ENCODE measurements around the gene SETD3. TPM values are rescaled to one million over a fixed set of nuclear protein-coding genes. Genes with fewer than 3 reads are reported as not detected.
A peak's percentile ranks its signal among the peaks of the same experiment; 100 is the strongest.

SETD3 gene
- total RNA-seq, 1 donor from 2014 or later = 47.7 TPM

- Mint-ChIP-seq H3K4me3 (no peak overlapping the region), H3K27me3 (ENCODE audit: low read depth) (no peaks in the 10 kb centered on the region), H3K9me3 (no peaks in the 10 kb centered on the region), H3K36me3 (peaks cover 11% of the 10 kb centered on the region), H3K4me1 (no peaks in the 10 kb centered on the region), H3K27ac (peak overlapping the region; percentile 21)
- TF ChIP-seq, protein P1, sequence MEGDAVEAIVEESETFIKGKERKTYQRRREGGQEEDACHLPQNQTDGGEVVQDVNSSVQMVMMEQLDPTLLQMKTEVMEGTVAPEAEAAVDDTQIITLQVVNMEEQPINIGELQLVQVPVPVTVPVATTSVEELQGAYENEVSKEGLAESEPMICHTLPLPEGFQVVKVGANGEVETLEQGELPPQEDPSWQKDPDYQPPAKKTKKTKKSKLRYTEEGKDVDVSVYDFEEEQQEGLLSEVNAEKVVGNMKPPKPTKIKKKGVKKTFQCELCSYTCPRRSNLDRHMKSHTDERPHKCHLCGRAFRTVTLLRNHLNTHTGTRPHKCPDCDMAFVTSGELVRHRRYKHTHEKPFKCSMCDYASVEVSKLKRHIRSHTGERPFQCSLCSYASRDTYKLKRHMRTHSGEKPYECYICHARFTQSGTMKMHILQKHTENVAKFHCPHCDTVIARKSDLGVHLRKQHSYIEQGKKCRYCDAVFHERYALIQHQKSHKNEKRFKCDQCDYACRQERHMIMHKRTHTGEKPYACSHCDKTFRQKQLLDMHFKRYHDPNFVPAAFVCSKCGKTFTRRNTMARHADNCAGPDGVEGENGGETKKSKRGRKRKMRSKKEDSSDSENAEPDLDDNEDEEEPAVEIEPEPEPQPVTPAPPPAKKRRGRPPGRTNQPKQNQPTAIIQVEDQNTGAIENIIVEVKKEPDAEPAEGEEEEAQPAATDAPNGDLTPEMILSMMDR (IDR thresholded peaks at IDR 0.05; ENCODE audit: unreplicated experiment) = no peak
- no peak for DNase-seq (ENCODE audit: low spot score in 2 of 2, unreplicated experiment in 2 of 2)
Observed at GRCh38 chr14:99512110-99512449, 31.4 kb upstream of the SETD3 start.

DNA sequence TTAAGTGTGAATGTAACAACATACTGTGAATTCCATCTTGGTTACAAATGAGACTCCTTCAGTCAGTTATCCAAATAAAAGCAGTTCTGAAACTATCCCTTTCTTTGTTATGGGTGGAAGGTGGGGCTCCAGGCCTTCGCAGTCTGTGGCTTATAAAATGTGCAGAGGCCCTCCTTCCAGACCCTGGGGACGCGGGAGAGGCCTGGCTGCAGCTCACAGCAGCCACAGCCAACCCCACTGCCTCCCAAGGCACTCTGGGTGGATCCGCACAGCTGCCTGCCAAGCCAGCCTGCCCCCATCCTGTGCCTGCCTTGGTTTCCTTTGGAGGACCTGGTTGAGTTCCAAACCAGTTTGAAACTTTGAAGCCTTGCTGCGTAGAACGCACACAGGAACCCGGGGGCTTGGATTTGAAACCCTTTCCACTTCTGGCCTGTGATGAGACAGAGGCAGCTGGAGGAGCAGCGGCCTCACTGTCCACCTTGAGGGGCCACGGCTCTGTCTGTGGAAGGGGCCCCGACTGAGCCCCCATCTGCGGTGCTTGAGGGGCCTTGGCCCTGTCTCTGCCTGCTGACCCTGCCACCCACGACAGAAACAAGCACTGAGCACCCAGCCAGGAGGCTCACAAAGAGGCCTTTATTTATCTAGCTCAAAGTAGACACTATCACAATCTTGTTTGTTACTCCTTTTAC lies 30.9 kb upstream of the SETD3 start:
- DNase-seq (ENCODE audit: low spot score in 2 of 2, unreplicated experiment in 2 of 2) = no peak
- H3K9me3 Mint-ChIP-seq = no peaks in the 10 kb centered on the region
- H3K36me3 Mint-ChIP-seq = peaks cover 15% of the 10 kb centered on the region
- no peak overlapping the region for H3K4me3 Mint-ChIP-seq
- H3K27me3 Mint-ChIP-seq (ENCODE audit: low read depth) = no peaks in the 10 kb centered on the region
- H3K4me1 Mint-ChIP-seq = no peaks in the 10 kb centered on the region
- TF ChIP-seq, protein P1 (IDR thresholded peaks at IDR 0.05; ENCODE audit: unreplicated experiment) = no peak
- H3K27ac Mint-ChIP-seq = no peak overlapping the region

DNA sequence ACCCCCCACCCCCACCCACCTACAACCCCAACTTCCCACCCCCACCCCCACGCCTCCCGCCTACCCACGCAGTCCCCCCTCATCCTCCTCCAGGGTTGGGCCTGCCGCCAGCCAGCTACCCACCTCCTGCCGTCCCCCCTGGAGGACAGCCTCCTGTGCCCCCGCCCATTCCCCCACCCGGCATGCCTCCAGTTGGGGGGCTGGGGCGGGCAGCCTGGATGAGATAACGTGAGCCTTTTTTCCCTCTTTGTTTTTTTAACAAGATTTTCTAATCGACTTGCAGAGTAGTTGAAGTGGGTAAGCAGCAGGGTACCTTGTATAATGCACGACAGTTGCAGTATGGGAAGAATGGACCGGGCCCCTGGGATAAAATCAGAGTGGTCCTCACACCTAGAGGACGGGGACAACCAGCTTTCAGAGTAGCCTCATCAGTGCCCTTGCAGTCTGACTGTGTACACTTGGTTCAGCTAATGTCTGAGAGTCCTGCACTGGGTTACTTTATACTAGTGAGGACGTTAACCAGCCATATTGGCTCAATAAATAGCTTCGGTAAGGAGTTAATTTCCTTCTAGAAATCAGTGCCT lies 30.0 kb upstream of the SETD3 start:
- peaks cover 23% of the 10 kb centered on the region for H3K36me3 Mint-ChIP-seq
- H3K27ac Mint-ChIP-seq = no peak overlapping the region
- DNase-seq (ENCODE audit: low spot score in 2 of 2, unreplicated experiment in 2 of 2) = no peak

DNA sequence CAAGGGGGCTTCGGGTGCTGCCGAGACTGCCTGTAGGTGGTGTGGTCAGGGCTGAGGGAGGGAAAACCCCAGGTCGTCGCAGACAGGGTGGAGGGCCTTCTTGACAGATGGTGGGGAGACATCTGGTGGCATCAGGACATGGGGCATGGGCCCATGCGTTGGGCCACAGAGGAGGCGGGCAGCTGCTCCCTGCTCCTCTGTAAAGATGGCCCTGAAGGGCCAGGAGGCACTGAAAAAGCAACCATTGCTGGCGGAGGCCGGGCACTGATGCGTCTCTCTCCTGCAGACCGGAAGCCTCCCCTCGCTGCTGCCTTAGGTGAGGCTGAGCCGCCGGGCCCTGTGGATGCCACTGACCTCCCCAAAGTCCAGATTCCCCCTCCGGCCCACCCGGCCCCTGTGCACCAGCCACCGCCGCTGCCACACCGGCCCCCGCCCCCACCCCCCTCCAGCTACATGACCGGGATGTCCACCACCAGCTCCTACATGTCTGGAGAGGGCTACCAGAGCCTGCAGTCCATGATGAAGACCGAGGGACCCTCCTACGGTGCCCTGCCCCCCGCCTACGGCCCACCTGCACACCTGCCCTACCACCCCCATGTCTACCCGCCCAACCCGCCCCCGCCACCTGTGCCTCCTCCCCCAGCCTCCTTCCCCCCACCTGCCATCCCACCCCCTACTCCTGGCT lies 29.4 kb upstream of the SETD3 start:
- no peak overlapping the region for H3K27ac Mint-ChIP-seq
- TF ChIP-seq, protein P1 (IDR thresholded peaks at IDR 0.05; ENCODE audit: unreplicated experiment) = no peak
- H3K9me3 Mint-ChIP-seq = no peaks in the 10 kb centered on the region
- H3K4me1 Mint-ChIP-seq = no peaks in the 10 kb centered on the region
- no peak overlapping the region for H3K4me3 Mint-ChIP-seq
- DNase-seq (ENCODE audit: low spot score in 2 of 2, unreplicated experiment in 2 of 2) = no peak
- no peaks in the 10 kb centered on the region for H3K27me3 Mint-ChIP-seq (ENCODE audit: low read depth)
- H3K36me3 Mint-ChIP-seq = peaks cover 27% of the 10 kb centered on the region

More for the DNA sequence above, 30.0 kb upstream of the SETD3 start:
- no peaks in the 10 kb centered on the region for H3K9me3 Mint-ChIP-seq
- no peaks in the 10 kb centered on the region for H3K27me3 Mint-ChIP-seq (ENCODE audit: low read depth)
- TF ChIP-seq, protein P1 (IDR thresholded peaks at IDR 0.05; ENCODE audit: unreplicated experiment) = no peak
- H3K4me3 Mint-ChIP-seq = no peak overlapping the region
- H3K4me1 Mint-ChIP-seq = no peaks in the 10 kb centered on the region

- H3K9me3 Mint-ChIP-seq = no peaks in the 10 kb centered on the region
- no peak overlapping the region for H3K4me3 Mint-ChIP-seq
- TF ChIP-seq, protein P1 (IDR thresholded peaks at IDR 0.05; ENCODE audit: unreplicated experiment) = no peak
- H3K36me3 Mint-ChIP-seq = peaks cover 33% of the 10 kb centered on the region
- H3K27ac Mint-ChIP-seq = no peak overlapping the region
- H3K27me3 Mint-ChIP-seq (ENCODE audit: low read depth) = no peaks in the 10 kb centered on the region
- no peaks in the 10 kb centered on the region for H3K4me1 Mint-ChIP-seq
- no peak for DNase-seq (ENCODE audit: low spot score in 2 of 2, unreplicated experiment in 2 of 2)
Observed at GRCh38 chr14:99508896-99509629, 28.4 kb upstream of the SETD3 start.

Data from mesothelial cell of epicardium (in vitro differentiated cells).